Colon (tissue), 2 donors: Measurements from ENCODE around the gene DARS2.

Experiments
- FAIRE-seq: peaks from 2 replicates; lab custom pipeline; 2012; peaks lifted over from hg19 to GRCh38; lab: Jason Lieb, UNC
- donor health status: control.
- donor health status: control.

The DARS2 gene

DNA sequence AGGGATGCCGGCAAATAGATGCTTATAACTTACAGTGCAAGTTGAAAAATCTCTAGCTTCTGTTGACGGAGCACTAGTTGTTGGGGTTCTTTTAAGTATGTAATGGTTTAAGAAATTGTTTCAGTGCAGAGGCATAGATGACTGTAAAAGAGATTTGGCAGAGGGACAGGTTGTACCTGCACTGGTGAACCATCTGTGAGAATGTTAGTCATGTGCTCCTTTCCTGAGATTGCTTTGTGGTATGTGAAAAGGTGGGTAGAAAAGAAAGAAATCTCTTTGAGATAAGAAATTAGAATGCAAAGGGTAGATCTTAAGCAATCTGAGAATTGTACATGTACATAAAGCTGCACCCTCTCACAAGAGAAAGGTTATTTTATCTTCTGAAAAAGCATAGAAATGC lies 63.2 kb downstream of the DARS2 start:
- no peak for FAIRE-seq

DNA sequence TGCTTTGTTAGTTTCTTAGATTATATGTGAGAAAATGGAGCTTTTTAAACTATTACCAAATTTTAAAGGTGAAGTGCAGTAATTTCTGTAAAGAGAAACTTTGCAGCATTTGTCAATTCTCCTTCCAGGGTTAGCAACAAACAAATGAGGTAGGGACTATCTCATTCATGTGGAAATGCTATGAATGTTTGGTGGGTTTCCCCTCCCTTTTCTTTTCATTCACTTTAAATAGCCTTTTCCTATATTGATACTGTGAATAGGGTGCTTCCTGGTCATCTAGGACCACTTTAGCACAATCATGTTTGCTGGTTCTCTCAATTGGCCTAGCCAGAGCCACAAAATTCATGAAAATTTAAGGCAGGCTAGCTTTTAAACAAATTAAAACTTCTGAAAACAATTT lies 64.3 kb downstream of the DARS2 start:
- FAIRE-seq = no peak

DNA sequence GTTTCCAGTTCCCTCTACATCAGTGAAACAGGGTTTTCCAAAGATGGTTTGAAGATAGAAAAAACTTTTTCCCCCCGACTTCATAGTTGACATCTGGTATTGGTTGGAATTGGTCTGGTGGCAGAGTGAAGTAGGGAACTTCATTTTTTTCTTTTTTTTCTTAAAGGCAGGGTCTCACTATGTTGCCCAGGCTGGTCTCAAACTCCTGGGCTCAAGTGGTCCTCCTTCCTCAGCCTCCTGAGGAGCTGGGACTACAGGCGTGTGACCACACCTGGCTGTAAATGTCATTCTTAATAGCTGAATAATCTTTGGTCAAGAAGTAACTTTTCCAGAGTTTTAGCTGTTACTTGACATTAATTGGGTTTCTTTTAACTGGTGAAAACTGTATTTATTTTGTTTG lies 65.4 kb downstream of the DARS2 start:
- no peak for FAIRE-seq

DNA sequence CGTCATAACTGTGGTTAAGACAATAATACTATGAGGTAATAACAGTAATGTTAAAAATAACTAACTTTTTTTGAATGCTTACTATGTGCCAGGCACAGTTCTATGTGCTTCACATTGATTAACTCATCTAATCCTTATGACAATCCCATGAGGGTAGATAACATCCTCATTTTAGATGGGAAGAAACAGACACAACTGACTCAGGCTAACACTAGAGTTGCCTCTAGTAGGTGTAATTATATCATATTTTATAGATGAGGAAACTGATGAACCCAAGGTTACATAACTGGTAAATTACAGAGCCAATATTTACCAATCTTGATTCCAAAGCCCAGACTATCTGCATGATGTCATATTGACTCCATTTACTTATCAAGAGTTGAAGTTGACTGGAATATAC lies 69.1 kb downstream of the DARS2 start:
- FAIRE-seq = no peak

DNA sequence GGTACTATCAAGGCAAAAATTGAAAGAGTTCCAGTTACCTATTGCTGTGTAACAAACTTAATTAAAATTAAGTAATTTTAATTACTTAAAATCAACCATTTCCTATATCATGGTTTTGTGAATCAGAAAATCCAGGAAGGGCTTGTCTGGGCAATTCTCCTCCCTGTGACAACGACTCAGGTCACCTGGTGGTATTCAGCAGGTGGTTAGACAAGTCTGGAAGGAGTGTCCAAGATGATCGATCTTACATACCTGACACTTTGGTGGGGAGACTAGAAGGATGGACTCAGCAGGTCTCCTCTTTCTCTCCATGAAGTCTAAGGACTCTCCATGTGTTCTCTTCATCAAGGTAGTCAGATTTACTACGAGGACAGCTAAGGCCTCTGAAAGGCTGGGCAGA lies 69.7 kb downstream of the DARS2 start:
- FAIRE-seq = no peak

DNA sequence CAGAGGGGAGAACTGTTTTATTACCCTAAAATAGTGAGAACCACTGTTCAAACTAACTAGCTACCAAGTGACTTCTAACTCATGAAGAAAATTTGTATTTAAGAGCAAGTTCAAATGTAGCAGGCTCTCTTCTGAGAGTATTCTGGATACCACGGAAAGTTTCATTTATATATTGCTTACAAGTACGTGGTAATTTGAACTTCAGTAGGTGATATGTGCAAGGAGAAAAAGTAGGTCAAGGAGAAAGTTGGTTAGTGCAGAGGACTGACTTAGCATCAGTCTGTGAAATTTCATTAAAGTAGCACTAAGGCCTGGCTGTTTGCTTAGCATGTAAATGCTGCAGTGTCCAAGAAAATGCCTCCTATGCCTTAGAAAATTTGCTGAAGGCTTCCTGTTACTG lies 76.0 kb downstream of the DARS2 start:
- FAIRE-seq = no peak

DNA sequence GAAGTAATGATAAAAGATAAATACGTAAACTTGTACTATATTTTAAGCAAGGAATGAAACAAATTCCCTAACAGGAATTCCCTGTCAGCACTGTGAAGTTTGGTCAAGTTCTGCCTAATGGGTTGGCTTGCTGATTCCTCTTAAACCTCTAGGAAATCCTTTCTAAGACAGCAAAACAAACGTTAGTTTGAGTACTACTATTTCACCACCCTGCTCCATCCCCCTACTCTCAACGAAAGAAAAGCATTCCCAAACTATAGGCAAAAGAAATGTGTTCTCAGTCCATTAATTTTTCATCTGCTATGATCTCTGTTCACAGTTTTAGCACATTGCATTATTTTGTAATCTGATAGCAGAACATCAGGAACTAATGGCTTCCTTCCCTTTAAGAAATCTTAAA lies 76.5 kb downstream of the DARS2 start:
- FAIRE-seq = no peak

DNA sequence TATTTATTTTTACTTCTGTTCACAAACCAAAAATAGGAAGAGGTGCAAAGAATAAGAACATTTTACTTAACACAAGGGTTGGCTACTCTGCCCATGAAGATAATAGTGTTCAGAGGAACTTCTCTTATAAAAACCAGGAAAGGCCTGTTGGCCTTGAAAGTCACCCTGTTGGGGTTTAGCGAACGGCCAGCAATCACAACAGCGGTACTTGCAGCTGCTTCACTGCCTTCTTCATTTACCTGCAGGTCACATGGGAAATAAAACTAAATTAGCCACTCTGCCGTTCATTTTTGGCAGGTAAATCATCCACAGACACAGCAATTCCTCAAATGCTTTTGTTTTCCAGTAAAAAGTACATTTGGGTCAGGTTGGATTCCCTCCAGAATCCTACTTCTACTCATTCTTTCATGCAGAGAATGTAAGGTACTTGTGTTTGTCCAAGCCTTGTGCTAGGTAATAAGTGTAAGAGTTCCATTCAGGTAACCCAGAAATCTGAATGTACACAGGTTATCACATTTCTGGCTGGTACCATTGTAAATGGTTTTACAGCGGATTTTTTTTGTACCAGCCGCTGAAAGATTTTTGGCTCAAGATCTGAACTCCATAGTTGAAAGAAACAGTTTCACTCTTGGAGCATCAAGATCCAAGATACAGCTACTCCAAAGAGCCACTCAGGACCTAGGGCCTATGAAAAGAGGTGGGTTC lies 79.5 kb downstream of the DARS2 start:
- FAIRE-seq = no peak
